Activated CD4-positive, alpha-beta T cell treated with anti-CD3 and anti-CD28 coated beads for 36 hours (primary cell): ENCODE measurements around the gene MRAS. TPM values are rescaled to one million over a fixed set of nuclear protein-coding genes. Genes with fewer than 3 reads are reported as not detected.

Source experiments
- ATAC-seq: fragments of 200-7000 bp; cut with Tn5 transposase; one replicate; pipeline ENCODE4 v1.10.0; 2021; ENCODE audit warnings: mild to moderate bottlenecking, moderate library complexity
- CTCF ChIA-PET: fragments of 350-600 bp; sonication (Branson Sonifier 250); formaldehyde crosslinking; loops from one replicate; lab custom pipeline; 2021; ENCODE audit warnings: antibody characterized with exemption; lab: Charles Lee
- POLR2A ChIA-PET: fragments of 350-600 bp; sonication (Branson Sonifier 250); formaldehyde crosslinking; loops from one replicate; lab custom pipeline; 2021; ENCODE audit warnings: antibody characterized with exemption, inconsistent platforms; lab: Charles Lee
- DNase-seq: peaks from one replicate; pipeline ENCODE4 v3.0.0-alpha.2; 2020
- H3K27ac Mint-ChIP-seq: one replicate; pipeline ENCODE4 v1.8.0; 2021; ENCODE audit warnings: mixed read lengths
- H3K27me3 Mint-ChIP-seq: one replicate; pipeline ENCODE4 v1.8.0; 2021; ENCODE audit warnings: mixed read lengths
- H3K36me3 Mint-ChIP-seq: one replicate; pipeline ENCODE4 v1.8.0; 2021; ENCODE audit warnings: low read depth, mixed read lengths
- H3K4me1 Mint-ChIP-seq: one replicate; pipeline ENCODE4 v1.8.0; 2021; ENCODE audit warnings: mixed read lengths
- H3K4me3 Mint-ChIP-seq: one replicate; pipeline ENCODE4 v1.8.0; 2021; ENCODE audit warnings: mild to moderate bottlenecking, moderate library complexity, mixed read lengths
- H3K9me3 Mint-ChIP-seq: one replicate; pipeline ENCODE4 v1.8.0; 2021; ENCODE audit warnings: low read depth, mixed read lengths
- intact Hi-C, 2 experiments: fragments of 100-400 bp; cut with DNase I in 1 of 2; cut with micrococcal nuclease in 1 of 2; formaldehyde crosslinking; loops; one replicate each; pipeline versions ENCODE4 v1.14.2 to v1.15.1; 2022 to 2024; cut with DNase I, micrococcal nuclease
- total RNA-seq, 2 experiments: library from RNA; stranded (reverse); gene quantifications; one replicate each; pipeline ENCODE4 v1.2.3, GENCODE V29; 2021

MRAS gene
- total RNA-seq, 2 experiments from 2014 or later: 0.16 TPM

- ChIA-PET POLR2A (no interaction called here), CTCF (interaction anchor here (1.1 to 1.4 kb wide), 5 partner anchors 11 to 138 kb away, joined by 3 to 4 read pairs (median 3); no protein-coding TSS in a partner anchor)
- intact Hi-C loops: loop anchor here (1.0 to 5.0 kb wide), 5 partner anchors 14 to 267 kb away; partner anchors contain the start of genes CEP70 (in 1 of the 2) and DBR1 (in 1 of the 2)
- peaks cover 39% of the 10 kb centered on the region for H3K4me1 Mint-ChIP-seq
- no peaks in the 10 kb centered on the region for H3K27me3 Mint-ChIP-seq
- no peak overlapping the region for H3K4me3 Mint-ChIP-seq
- H3K27ac Mint-ChIP-seq: no peak overlapping the region
- H3K9me3 Mint-ChIP-seq: no peaks in the 10 kb centered on the region
- ATAC-seq (no peak), DNase-seq (no peak)
- H3K36me3 Mint-ChIP-seq: no peaks in the 10 kb centered on the region
Observed at GRCh38 chr3:138327831-138328230, 20.5 kb upstream of the MRAS start.

DNA sequence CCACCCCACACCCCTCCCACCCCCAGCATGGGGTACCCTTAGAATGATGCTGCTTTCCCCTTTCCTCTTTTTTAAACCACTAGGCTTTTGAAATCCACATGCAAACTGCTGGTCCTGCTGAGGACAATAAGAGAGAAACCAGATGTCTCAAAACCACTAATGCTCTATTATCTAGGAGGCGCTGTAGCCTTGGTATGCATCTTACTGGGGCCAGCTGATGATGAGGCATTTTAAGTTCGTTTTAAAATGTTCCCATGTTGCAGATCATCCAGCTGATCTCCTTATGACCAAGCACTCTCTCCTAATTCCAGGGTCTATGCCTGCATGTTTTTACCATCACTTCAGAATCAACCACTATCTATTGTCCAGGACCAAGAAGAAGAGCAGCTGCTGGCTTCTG, 20.0 kb upstream of the MRAS start:
- DNase-seq: no peak
- Mint-ChIP-seq H3K27me3 (no peaks in the 10 kb centered on the region), H3K4me3 (peak overlapping the region; percentile 76), H3K27ac (peak overlapping the region; percentile 74), H3K9me3 (no peaks in the 10 kb centered on the region), H3K4me1 (peaks cover 35% of the 10 kb centered on the region), H3K36me3 (no peaks in the 10 kb centered on the region)
- CTCF ChIA-PET: interaction anchor here (0.7 to 1.4 kb wide), 12 partner anchors 8 to 155 kb away, joined by 3 to 5 read pairs (median 4); no protein-coding TSS in a partner anchor
- POLR2A ChIA-PET: no interaction called here
- intact Hi-C loops: loop anchor here (2.0 to 5.0 kb wide), 4 partner anchors 32 to 266 kb away; partner anchors contain the start of genes CEP70 (in 1 of the 2) and DBR1 (in 1 of the 2)
- ATAC-seq: no peak

DNA sequence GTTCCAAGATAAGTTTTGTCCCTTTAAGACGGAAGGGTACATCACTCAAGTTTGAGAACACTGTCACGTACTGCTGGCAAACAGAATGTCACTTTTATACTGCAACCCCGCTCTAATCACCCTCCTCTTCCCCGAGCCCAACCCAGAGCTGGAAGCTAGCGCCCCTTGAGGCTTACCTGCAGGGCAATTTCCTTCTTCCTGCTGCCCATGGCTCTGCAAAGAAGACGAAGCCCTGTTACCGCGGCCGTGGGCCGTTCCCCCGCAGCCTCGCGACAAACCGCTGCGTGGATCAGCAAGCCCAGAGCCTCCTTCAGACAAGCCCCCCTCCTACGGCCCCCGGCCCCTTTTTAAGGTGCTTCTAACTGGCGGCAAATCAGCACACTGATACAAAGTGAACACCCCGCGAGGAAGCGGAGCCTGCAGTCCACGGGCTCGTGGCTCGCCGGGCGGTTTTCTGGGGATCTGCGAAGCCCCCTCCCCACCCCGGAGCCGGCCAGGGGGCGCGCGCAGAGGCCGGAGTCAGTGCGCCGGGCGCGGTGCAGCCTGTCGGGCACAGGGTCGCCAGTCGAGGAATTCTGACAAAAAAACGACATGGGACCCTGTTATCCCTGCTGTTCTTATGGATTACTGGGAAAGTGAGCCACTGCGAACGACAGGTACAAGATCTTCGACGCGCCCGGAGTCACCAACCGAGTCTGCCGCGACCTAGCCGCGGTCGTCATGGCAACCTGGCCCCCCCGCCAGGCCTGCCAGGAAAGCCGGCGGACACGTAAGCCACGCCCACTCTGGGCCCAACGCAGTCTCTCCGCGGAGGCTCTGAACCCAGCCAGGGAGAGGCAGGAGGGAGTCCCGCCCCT, 19.0 kb upstream of the MRAS start, which contains the start of gene NME9:
Gene NME9, minus strand, starts transcription at position 725 of the 857 bp plus-strand sequence. Its CDS starts 516 bp downstream, at position 209.
- H3K27ac Mint-ChIP-seq: peak within 1 kb of the TSS; percentile 84
- ATAC-seq (peak; percentile 90), DNase-seq (peak; percentile 93)
- intact Hi-C loops: loop anchor here (1.0 to 5.0 kb wide), 7 partner anchors 32 to 506 kb away; partner anchors contain the start of genes ARMC8 (in 2 of the 2), CEP70 (in 1 of the 2) and DBR1 (in 1 of the 2)
- H3K36me3 Mint-ChIP-seq: no peaks in the 10 kb centered on the region
- H3K27me3 Mint-ChIP-seq: no peaks in the 10 kb centered on the region
- ChIA-PET POLR2A (interaction anchor here (0.9 kb wide), 1 partner anchor 22 kb away, joined by 4 read pairs; no protein-coding TSS in a partner anchor), CTCF (interaction anchor here (0.6 to 1.8 kb wide), 17 partner anchors 9 to 609 kb away, joined by 3 to 5 read pairs (median 3); partner anchors contain the start of genes DBR1 and ESYT3)
- H3K4me3 Mint-ChIP-seq: peak within 1 kb of the TSS; percentile 76
- H3K9me3 Mint-ChIP-seq: no peaks in the 10 kb centered on the region
- H3K4me1 Mint-ChIP-seq: peaks cover 30% of the 10 kb centered on the region

GRCh38 chr3:138329984-138330293, 18.4 kb upstream of the MRAS start:
- no peak for DNase-seq
- CTCF ChIA-PET: interaction anchor here (0.6 to 2.3 kb wide), 8 partner anchors 46 to 150 kb away, joined by 3 to 9 read pairs (median 3); partner anchors contain the start of genes ARMC8 and ESYT3
- Mint-ChIP-seq H3K4me1 (peaks cover 25% of the 10 kb centered on the region), H3K27me3 (no peaks in the 10 kb centered on the region), H3K27ac (peak overlapping the region; percentile 58), H3K9me3 (no peaks in the 10 kb centered on the region), H3K36me3 (no peaks in the 10 kb centered on the region), H3K4me3 (peak overlapping the region; percentile 76)
- POLR2A ChIA-PET: no interaction called here
- intact Hi-C loops: loop anchor here (1.0 to 5.0 kb wide), 8 partner anchors 33 to 587 kb away; partner anchors contain the start of genes ARMC8 (in 2 of the 2), CEP70 (in 1 of the 2) and DBR1 (in 1 of the 2)
- no peak for ATAC-seq

- CTCF ChIA-PET: interaction anchor here (0.6 to 2.3 kb wide), 11 partner anchors 12 to 605 kb away, joined by 3 to 9 read pairs (median 4); no protein-coding TSS in a partner anchor
- POLR2A ChIA-PET: no interaction called here
- no peak overlapping the region for H3K27ac Mint-ChIP-seq
- H3K4me1 Mint-ChIP-seq: peaks cover 24% of the 10 kb centered on the region
- DNase-seq: no peak
- H3K27me3 Mint-ChIP-seq: no peaks in the 10 kb centered on the region
- no peak overlapping the region for H3K4me3 Mint-ChIP-seq
- ATAC-seq: no peak
- no peaks in the 10 kb centered on the region for H3K36me3 Mint-ChIP-seq
- H3K9me3 Mint-ChIP-seq: no peaks in the 10 kb centered on the region
- intact Hi-C loops: loop anchor here in 1 of 2 experiments (5.0 kb wide), 1 partner anchor 586 kb away; no protein-coding TSS in a partner anchor
Observed at GRCh38 chr3:138331143-138331894, 17.1 kb upstream of the MRAS start.

DNA sequence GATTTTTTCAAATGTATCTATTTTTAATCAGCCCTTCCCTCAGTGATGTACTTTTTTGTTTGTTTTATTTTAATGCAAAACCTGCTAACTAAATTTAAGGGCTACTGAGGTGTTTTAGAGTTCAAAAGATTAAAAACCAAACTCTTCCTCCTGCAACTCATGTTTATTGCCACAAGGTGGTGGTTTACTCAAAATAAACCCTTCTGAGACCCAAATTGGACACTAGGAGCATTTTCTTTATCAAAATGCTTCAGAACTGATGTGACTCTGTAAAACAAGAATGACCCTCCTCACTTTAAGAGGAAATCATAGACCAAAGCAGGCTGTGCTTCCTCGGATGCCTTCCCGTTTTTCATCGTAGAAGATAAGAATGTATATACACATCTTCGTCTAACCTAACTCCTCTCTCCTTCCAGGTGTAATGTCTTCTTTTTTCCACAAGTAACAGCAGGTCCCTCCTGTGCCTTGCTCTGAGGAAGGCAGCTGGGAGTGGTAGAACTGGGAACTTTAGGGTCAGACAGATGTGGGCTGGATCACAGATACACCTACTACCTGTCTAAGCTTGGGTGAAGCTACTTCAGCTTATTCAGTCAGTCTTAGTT, 15.8 kb upstream of the MRAS start:
- ChIA-PET CTCF (interaction anchor here (0.7 to 0.8 kb wide), 2 partner anchors 15 to 31 kb away, joined by 3 to 4 read pairs; no protein-coding TSS in a partner anchor), POLR2A (no interaction called here)
- intact Hi-C loops: loop anchor here in 1 of 2 experiments (5.0 kb wide), 1 partner anchor 585 kb away; no protein-coding TSS in a partner anchor
- Mint-ChIP-seq H3K4me3 (no peak overlapping the region), H3K27me3 (no peaks in the 10 kb centered on the region), H3K27ac (no peak overlapping the region), H3K36me3 (no peaks in the 10 kb centered on the region), H3K4me1 (peaks cover 23% of the 10 kb centered on the region), H3K9me3 (no peaks in the 10 kb centered on the region)
- DNase-seq (no peak), ATAC-seq (no peak)

DNA sequence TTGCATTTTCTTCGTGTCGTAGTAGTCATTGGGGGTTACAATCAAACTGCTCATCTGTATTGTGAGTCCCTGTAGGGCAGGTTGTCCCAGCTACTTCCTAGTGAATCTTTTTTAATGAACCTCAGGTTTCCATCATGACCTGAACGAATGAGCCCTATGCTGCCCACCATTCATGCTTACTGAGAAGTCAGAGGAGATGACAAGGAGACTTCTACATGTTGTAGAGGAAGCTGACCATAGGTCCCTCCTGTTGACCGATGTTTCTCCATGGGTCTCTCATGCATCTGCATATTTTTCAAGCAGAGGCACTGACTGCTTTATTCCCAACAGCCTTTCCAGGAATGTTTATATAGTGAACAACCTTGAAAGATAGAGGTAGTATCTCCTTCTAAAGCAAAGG, 13.8 kb upstream of the MRAS start:
- DNase-seq (no peak), ATAC-seq (no peak)
- H3K27me3 Mint-ChIP-seq: no peaks in the 10 kb centered on the region
- H3K9me3 Mint-ChIP-seq: no peaks in the 10 kb centered on the region
- peaks cover 10% of the 10 kb centered on the region for H3K4me1 Mint-ChIP-seq
- no peak overlapping the region for H3K27ac Mint-ChIP-seq
- H3K36me3 Mint-ChIP-seq: no peaks in the 10 kb centered on the region
- CTCF ChIA-PET: interaction anchor here (1.0 to 1.5 kb wide), 3 partner anchors 8 to 22 kb away, joined by 3 to 4 read pairs (median 3); no protein-coding TSS in a partner anchor
- no peak overlapping the region for H3K4me3 Mint-ChIP-seq
- intact Hi-C loops: loop anchor here in 1 of 2 experiments (5.0 kb wide), 1 partner anchor 583 kb away; no protein-coding TSS in a partner anchor
- POLR2A ChIA-PET: no interaction called here

GRCh38 chr3:138336454-138336999, 11.9 kb upstream of the MRAS start:
- ChIA-PET CTCF (interaction anchor here (0.6 to 0.9 kb wide), 2 partner anchors 11 to 175 kb away, joined by 3 read pairs; no protein-coding TSS in a partner anchor), POLR2A (no interaction called here)
- Mint-ChIP-seq H3K27ac (no peak overlapping the region), H3K4me3 (no peak overlapping the region), H3K27me3 (no peaks in the 10 kb centered on the region), H3K36me3 (no peaks in the 10 kb centered on the region), H3K9me3 (no peaks in the 10 kb centered on the region), H3K4me1 (no peaks in the 10 kb centered on the region)
- no peak for DNase-seq
- intact Hi-C loops: no loop called here
- no peak for ATAC-seq

DNA sequence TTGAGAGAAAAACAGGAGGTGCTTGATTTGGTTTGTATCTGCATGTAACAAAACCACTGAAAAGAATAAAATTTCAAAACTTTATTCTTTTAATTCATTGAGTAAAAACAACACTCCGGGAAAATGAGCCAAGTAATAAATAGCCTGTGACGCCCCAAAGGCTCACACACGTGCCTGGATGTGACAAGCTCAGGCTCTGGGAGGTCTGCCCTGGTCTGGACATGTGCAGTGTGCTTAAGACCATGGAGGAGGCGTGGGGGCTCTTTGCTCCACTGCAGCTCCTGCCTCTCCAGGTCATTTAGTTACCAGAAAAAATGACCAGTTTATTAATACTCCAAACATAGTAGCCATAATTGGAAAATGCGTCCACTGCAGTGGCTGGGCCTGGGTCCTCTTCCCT, 10.1 kb upstream of the MRAS start:
- DNase-seq (no peak), ATAC-seq (no peak)
- Mint-ChIP-seq H3K4me3 (no peak overlapping the region), H3K27me3 (no peaks in the 10 kb centered on the region), H3K36me3 (no peaks in the 10 kb centered on the region), H3K9me3 (no peaks in the 10 kb centered on the region), H3K27ac (no peak overlapping the region), H3K4me1 (no peaks in the 10 kb centered on the region)
- ChIA-PET CTCF (no interaction called here), POLR2A (no interaction called here)
- intact Hi-C loops: no loop called here

DNA sequence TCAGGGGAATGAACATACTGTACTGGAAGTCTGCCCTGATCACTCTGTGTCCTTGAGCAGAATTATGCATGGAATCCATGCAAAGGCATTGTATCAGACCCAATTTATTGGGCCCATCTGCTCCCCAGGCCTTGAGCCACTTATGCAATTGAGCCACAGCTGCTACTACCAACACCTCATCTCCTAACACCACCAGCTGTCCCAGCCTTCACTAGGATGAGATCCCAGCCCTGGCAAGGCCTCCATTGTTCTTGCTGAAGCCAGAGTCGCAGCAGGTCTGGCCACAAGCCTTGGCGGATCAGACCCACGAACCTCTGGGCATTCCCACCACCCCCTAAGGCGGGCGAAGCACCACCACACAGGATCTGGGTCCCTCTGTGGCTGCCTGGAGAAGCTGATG, 9.6 kb upstream of the MRAS start:
- CTCF ChIA-PET: interaction anchor here (0.7 kb wide), 1 partner anchor 46 kb away, joined by 3 read pairs; no protein-coding TSS in a partner anchor
- no peaks in the 10 kb centered on the region for H3K4me1 Mint-ChIP-seq
- intact Hi-C loops: no loop called here

More for the DNA sequence above, 9.6 kb upstream of the MRAS start:
- DNase-seq (no peak), ATAC-seq (no peak)
- H3K27ac Mint-ChIP-seq: no peak overlapping the region
- H3K27me3 Mint-ChIP-seq: no peaks in the 10 kb centered on the region
- H3K9me3 Mint-ChIP-seq: no peaks in the 10 kb centered on the region
- H3K4me3 Mint-ChIP-seq: no peak overlapping the region
- POLR2A ChIA-PET: no interaction called here
- no peaks in the 10 kb centered on the region for H3K36me3 Mint-ChIP-seq
